Neural progenitor cell (in vitro differentiated cells): ENCODE results near the gene DOLK. TPM values are rescaled to one million over a fixed set of nuclear protein-coding genes. Genes with fewer than 3 reads are reported as not detected.
"Not testable (repeated sequence)": the region's sequence is repeated elsewhere in the genome, so short reads cannot be mapped to it uniquely, and the experiment has no call there.

ENCODE experiments used
- DNase-seq: peaks from one replicate; pipeline ENCODE4 v3.0.0-alpha.2; 2016; ENCODE audit warnings: low spot score
- H2AFZ ChIP-seq: fragments of 200-600 bp; sonication (generic); replicated peaks from 2 replicates; pipeline ENCODE4 v1.6.1; 2016; ENCODE audit warnings: antibody characterized with exemption
- H3F3A ChIP-seq: fragments of 200-600 bp; sonication (generic); 2 replicates; pipeline ENCODE4 v1.6.1; 2016; ENCODE audit warnings: antibody characterized with exemption, low read depth
- H3K27ac ChIP-seq: fragments of 200-600 bp; sonication (generic); 2 replicates; pipeline ENCODE4 v1.5.1; 2016; ENCODE audit warnings: mild to moderate bottlenecking
- H3K27me3 ChIP-seq: fragments of 200-600 bp; sonication (generic); 2 replicates; pipeline ENCODE4 v1.6.1; 2016; ENCODE audit warnings: mild to moderate bottlenecking, moderate library complexity
- H3K36me3 ChIP-seq: fragments of 200-600 bp; sonication (generic); 2 replicates; pipeline ENCODE4 v1.5.1; 2016
- H3K4me1 ChIP-seq: fragments of 200-600 bp; sonication (generic); 2 replicates; pipeline ENCODE4 v1.6.1; 2016; ENCODE audit warnings: mixed run types
- H3K4me2 ChIP-seq: fragments of 200-600 bp; sonication (generic); 2 replicates; pipeline ENCODE4 v1.6.1; 2016
- H3K4me3 ChIP-seq: fragments of 200-600 bp; sonication (generic); 2 replicates; pipeline ENCODE4 v1.5.1; 2016
- H3K79me2 ChIP-seq: fragments of 200-600 bp; sonication (generic); 2 replicates; pipeline ENCODE4 v1.6.1; 2016; ENCODE audit warnings: low read depth
- H3K9ac ChIP-seq: fragments of 200-600 bp; sonication (generic); 2 replicates; pipeline ENCODE4 v1.6.1; 2016
- H3K9me3 ChIP-seq: fragments of 200-600 bp; sonication (generic); 2 replicates; pipeline ENCODE4 v1.5.1; 2016; ENCODE audit warnings: low read depth
- H4K20me1 ChIP-seq: fragments of 200-600 bp; sonication (generic); 2 replicates; pipeline ENCODE4 v1.6.1; 2016; ENCODE audit warnings: low read depth
- H3K27ac Mint-ChIP-seq: 3 replicates; pipeline ENCODE4 v1.8.0; 2021; ENCODE audit warnings: mixed read lengths
- H3K27me3 Mint-ChIP-seq: 2 replicates; pipeline ENCODE4 v1.8.0; 2022; ENCODE audit warnings: low read depth, mild to moderate bottlenecking, inconsistent platforms, moderate library complexity, mixed read lengths; ENCODE audit not compliant: insufficient read depth
- H3K36me3 Mint-ChIP-seq: 3 replicates; pipeline ENCODE4 v1.8.0; 2021; ENCODE audit warnings: mixed read lengths
- H3K4me1 Mint-ChIP-seq: 3 replicates; pipeline ENCODE4 v1.8.0; 2021; ENCODE audit warnings: mixed read lengths
- H3K4me3 Mint-ChIP-seq: 3 replicates; pipeline ENCODE4 v1.8.0; 2021; ENCODE audit warnings: mild to moderate bottlenecking, moderate library complexity, mixed read lengths
- H3K9me3 Mint-ChIP-seq: 3 replicates; pipeline ENCODE4 v1.8.0; 2020; ENCODE audit warnings: mixed read lengths
- EZH2 ChIP-seq: fragments of 200-600 bp; sonication (generic); IDR thresholded peaks from 2 replicates; pipeline ENCODE4 v1.6.1; 2017; ENCODE audit warnings: antibody characterized with exemption, mild to moderate bottlenecking, moderate library complexity
- EZH2phosphoT487 ChIP-seq: fragments of 200-600 bp; sonication (generic); IDR thresholded peaks from 2 replicates; pipeline ENCODE4 v1.6.1; 2017; ENCODE audit warnings: antibody characterized with exemption
- total RNA-seq: library from RNA; depleted of rRNA; stranded (reverse); fragments of >200 nt; gene quantifications from 2 replicates; pipeline ENCODE4 v1.2.3, GENCODE V29; 2015; ENCODE audit warnings: low replicate concordance
- TF ChIP-seq, protein P1 (sequence below): fragments of 200-600 bp; sonication (generic); IDR thresholded peaks from 2 replicates; pipeline ENCODE4 v1.5.1; 2017; ENCODE audit warnings: antibody characterized with exemption, mild to moderate bottlenecking

The DOLK gene
- total RNA-seq, 1 donor from 2014 or later = 8.2 TPM

GRCh38 chr9:128946571-128947276 lies 679 bp downstream of the DOLK start:
- no peaks in the 10 kb centered on the region for H3K9me3 Mint-ChIP-seq
- H3K4me1 ChIP-seq = peaks cover 5% of the 10 kb centered on the region
- H3K4me1 Mint-ChIP-seq = peaks cover 20% of the 10 kb centered on the region
- TF ChIP-seq EZH2phosphoT487 = no peak
- TF ChIP-seq, protein P1, sequence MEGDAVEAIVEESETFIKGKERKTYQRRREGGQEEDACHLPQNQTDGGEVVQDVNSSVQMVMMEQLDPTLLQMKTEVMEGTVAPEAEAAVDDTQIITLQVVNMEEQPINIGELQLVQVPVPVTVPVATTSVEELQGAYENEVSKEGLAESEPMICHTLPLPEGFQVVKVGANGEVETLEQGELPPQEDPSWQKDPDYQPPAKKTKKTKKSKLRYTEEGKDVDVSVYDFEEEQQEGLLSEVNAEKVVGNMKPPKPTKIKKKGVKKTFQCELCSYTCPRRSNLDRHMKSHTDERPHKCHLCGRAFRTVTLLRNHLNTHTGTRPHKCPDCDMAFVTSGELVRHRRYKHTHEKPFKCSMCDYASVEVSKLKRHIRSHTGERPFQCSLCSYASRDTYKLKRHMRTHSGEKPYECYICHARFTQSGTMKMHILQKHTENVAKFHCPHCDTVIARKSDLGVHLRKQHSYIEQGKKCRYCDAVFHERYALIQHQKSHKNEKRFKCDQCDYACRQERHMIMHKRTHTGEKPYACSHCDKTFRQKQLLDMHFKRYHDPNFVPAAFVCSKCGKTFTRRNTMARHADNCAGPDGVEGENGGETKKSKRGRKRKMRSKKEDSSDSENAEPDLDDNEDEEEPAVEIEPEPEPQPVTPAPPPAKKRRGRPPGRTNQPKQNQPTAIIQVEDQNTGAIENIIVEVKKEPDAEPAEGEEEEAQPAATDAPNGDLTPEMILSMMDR = no peak
- no peak for TF ChIP-seq EZH2
- H3K27me3 ChIP-seq = no peaks in the 10 kb centered on the region
- peak overlapping the region; percentile 96 for H2AFZ ChIP-seq
- H3K79me2 ChIP-seq = peaks cover 45% of the 10 kb centered on the region
- H4K20me1 ChIP-seq = no peaks in the 10 kb centered on the region
- peak overlapping the region; percentile 90 for H3K4me2 ChIP-seq
- H3K27ac Mint-ChIP-seq = peak overlapping the region; percentile 46
- H3K27me3 Mint-ChIP-seq = no peaks in the 10 kb centered on the region
- H3K4me3 Mint-ChIP-seq = peak overlapping the region; percentile 99
- H3K27ac ChIP-seq = no peak overlapping the region
- peak overlapping the region; percentile 96 for H3K4me3 ChIP-seq
- no peaks in the 10 kb centered on the region for H3K9me3 ChIP-seq
- no peak for DNase-seq
- no peaks in the 10 kb centered on the region for H3K36me3 ChIP-seq
- peaks cover 14% of the 10 kb centered on the region for H3K36me3 Mint-ChIP-seq
- H3F3A ChIP-seq = peaks cover 6% of the 10 kb centered on the region
- peak overlapping the region; percentile 86 for H3K9ac ChIP-seq

DNA sequence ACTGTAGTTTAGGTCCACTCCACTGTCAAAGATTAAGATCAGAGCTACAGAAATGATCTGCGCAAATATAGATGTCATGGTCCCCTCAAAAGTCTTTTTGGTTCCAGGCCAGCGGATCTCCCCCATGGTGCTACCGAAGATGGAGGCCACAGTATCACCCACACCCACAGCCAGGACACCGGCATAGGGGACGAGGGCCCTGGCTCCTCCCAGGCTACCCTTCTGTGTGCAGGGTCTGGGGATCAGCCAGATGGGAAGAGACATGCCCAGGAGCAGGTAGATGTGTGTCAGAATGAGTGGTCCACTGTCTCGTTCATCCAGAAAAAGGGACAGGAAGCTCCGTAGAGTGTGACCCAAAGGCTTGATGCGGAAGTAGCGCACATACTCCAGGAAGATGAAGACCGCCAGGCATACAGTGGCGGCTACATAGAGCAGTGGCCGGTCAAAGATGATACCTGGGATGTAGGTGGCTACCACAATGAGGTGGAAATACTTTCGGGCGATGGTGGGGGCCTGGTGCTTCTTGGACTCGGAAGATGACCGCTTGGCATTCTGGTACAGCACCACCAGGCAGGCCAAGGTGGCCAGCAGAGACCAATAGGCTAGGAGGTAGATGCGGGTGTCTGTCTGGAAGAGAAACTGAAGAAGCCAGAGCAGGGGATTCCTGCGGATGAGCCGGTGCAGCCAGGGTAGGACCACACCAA lies 1.5 kb downstream of the DOLK start:
- no peak for DNase-seq
- H2AFZ ChIP-seq = no peak overlapping the region
- H3K4me1 ChIP-seq = peaks cover 5% of the 10 kb centered on the region
- peak overlapping the region; percentile 88 for H3K27ac Mint-ChIP-seq
- H3K9ac ChIP-seq = no peak overlapping the region
- H3K36me3 ChIP-seq = no peaks in the 10 kb centered on the region
- H3K36me3 Mint-ChIP-seq = peaks cover 14% of the 10 kb centered on the region
- no peaks in the 10 kb centered on the region for H4K20me1 ChIP-seq
- H3K4me1 Mint-ChIP-seq = peaks cover 20% of the 10 kb centered on the region
- peak overlapping the region; percentile 99 for H3K4me3 Mint-ChIP-seq
- no peaks in the 10 kb centered on the region for H3K27me3 Mint-ChIP-seq
- H3K4me3 ChIP-seq = no peak overlapping the region
- peaks cover 6% of the 10 kb centered on the region for H3F3A ChIP-seq
- H3K9me3 ChIP-seq = no peaks in the 10 kb centered on the region
- peaks cover 45% of the 10 kb centered on the region for H3K79me2 ChIP-seq
- no peak overlapping the region for H3K4me2 ChIP-seq
- no peaks in the 10 kb centered on the region for H3K9me3 Mint-ChIP-seq
- TF ChIP-seq EZH2phosphoT487 (no peak), EZH2 (no peak)
- TF ChIP-seq, protein P1 = no peak
- no peak overlapping the region for H3K27ac ChIP-seq
- no peaks in the 10 kb centered on the region for H3K27me3 ChIP-seq

- H3K27me3 Mint-ChIP-seq, H4K20me1 ChIP-seq, H3K27me3 ChIP-seq, DNase-seq, H3K4me3 Mint-ChIP-seq, H3K4me2 ChIP-seq, H3K9me3 Mint-ChIP-seq, H3K27ac ChIP-seq, H3F3A ChIP-seq, H3K9me3 ChIP-seq, H3K4me1 ChIP-seq, H3K4me3 ChIP-seq, H3K36me3 ChIP-seq, H3K27ac Mint-ChIP-seq, H3K9ac ChIP-seq, H2AFZ ChIP-seq: not testable (repeated sequence)
- Mint-ChIP-seq H3K36me3 (peaks cover 13% of the 10 kb centered on the region), H3K4me1 (peaks cover 20% of the 10 kb centered on the region)
- peaks cover 36% of the 10 kb centered on the region for H3K79me2 ChIP-seq
Observed at GRCh38 chr9:128944966-128945365, 2.4 kb downstream of the DOLK start.
